NB4 (cell line): ENCODE results near the gene KDM6A.
"Not testable (repeated sequence)": the region's sequence is repeated elsewhere in the genome, so short reads cannot be mapped to it uniquely, and the experiment has no call there.

Experiments
- MAX ChIP-seq: IDR thresholded peaks from 2 replicates; pipeline ENCODE4 v1.6.1; 2011; ENCODE audit warnings: low read depth, low read length
- MYC ChIP-seq: IDR thresholded peaks from 2 replicates; pipeline ENCODE4 v1.6.1; 2011; ENCODE audit warnings: low read depth, low read length
- POLR2A ChIP-seq: IDR thresholded peaks from 2 replicates; pipeline ENCODE4 v1.6.1; 2011; ENCODE audit warnings: mild to moderate bottlenecking; ENCODE audit not compliant: insufficient read length; ENCODE audit errors: extremely low read depth
- TF ChIP-seq, protein P1 (sequence below): IDR thresholded peaks from one replicate; pipeline ENCODE4 v1.5.1; 2012; ENCODE audit warnings: low read depth, low read length

DNA sequence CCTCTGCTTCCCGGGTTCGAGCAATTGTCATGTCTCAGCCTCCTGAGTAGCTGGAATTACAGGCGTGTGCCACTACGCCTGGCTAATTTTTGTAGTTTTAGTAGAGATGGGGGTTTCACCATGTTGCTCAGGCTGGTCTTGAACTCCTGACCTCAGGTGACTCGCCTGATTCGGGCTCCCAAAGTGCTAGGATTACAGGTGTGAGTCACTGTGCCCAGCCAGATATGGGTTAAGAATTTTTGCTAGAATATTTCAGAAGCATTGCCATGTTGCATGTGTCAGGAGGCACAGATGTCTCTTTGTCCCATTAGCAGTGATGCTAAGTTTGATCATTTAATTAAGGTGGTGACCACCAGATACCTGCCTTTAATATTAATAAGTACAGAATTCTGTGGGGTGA is 22.1 kb upstream of the KDM6A start:
- not testable (repeated sequence) for TF ChIP-seq POLR2A, MYC, MAX
- TF ChIP-seq, protein P1, sequence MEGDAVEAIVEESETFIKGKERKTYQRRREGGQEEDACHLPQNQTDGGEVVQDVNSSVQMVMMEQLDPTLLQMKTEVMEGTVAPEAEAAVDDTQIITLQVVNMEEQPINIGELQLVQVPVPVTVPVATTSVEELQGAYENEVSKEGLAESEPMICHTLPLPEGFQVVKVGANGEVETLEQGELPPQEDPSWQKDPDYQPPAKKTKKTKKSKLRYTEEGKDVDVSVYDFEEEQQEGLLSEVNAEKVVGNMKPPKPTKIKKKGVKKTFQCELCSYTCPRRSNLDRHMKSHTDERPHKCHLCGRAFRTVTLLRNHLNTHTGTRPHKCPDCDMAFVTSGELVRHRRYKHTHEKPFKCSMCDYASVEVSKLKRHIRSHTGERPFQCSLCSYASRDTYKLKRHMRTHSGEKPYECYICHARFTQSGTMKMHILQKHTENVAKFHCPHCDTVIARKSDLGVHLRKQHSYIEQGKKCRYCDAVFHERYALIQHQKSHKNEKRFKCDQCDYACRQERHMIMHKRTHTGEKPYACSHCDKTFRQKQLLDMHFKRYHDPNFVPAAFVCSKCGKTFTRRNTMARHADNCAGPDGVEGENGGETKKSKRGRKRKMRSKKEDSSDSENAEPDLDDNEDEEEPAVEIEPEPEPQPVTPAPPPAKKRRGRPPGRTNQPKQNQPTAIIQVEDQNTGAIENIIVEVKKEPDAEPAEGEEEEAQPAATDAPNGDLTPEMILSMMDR: not testable (repeated sequence)
